ENCODE measurements around the gene RDH13. TPM values are rescaled to one million over a fixed set of nuclear protein-coding genes. Genes with fewer than 3 reads are reported as not detected.
"Not testable (repeated sequence)": the region's sequence is repeated elsewhere in the genome, so short reads cannot be mapped to it uniquely, and the experiment has no call there.

RDH13 gene
- total RNA-seq, 1 donor from 2014 or later: 19.6 TPM

DNA sequence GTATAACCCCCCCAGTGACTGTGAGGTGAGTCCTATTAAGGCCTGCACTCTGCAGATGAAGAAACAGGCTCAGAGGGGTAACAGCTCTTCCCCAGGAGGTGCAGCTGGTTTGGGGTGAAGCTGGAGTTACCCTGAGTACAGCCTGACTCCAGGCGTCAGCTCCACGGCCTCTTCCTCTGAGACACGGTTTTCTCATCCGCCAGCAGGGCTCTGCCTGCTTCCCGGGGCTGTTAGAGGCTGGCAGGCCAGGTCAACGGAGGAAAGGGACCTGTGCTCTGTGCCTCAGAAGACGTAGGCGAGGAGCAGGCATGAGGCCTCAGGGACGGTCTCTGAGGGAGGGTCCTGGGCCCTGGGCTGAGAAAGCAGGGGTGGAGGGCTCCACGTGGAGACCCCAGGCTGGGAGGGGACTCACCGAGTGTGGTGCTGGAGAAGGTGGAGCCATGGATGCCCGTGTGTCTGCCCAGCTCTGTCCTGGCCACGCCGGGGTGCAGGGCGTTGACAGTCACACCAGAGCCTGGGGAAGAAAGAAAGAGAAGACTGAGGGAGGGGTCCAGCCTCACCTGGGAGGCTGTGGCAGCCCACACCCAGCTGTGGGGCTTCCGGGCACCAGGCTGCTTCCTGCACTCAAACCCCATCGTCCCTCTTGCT lies 15.8 kb downstream of the RDH13 start:
- intact Hi-C loops (cut with micrococcal nuclease): no loop called here

DNA sequence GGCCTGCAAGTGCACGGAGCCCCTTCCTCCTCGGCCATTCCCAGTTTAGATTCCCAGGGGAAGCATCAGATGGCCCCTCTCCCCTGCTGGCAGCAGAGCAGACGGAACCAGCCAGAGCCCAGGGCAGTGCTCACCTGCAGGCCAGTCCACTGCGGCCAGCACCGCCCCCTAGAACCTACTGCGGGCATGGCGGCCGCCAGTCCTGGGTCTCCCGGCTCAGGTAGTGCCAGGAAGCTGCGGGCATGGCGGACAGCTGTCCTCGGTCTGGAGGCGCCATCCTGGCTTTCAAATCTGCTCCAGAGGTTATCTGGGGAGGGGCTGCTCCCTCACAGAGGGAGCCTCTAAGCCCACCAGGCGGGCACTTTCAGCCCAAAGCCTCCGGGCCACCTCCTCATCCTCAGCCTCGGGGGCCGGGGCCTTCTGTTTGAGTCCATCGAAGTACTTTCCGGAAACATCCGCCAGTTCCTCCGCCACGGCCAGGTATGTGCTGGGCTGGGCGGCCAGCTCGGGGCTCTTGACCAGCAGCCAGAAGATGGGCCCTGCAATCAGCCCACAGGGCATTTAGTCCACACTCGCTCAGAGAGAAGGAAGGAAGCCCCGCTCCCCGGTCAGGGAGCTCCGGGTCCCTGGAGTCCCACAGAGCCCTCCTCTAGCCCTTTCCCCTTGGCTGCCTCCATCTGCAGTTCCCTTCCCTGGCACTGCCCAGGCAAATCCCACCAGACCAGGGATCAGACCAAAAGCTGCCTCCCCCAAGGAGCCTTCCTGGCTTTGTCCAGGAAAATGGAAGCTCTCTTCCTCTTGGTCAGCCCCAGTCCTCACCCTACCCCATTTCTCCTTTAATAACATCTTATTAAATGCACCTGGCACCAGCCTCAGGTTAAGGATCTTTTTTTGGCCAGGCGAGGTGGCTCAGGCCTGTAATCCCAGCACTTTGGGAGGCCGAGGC lies 17.9 kb downstream of the RDH13 start:
- intact Hi-C loops (cut with micrococcal nuclease): no loop called here

GRCh38 chr19:55044286-55044685 lies 18.7 kb downstream of the RDH13 start:
- intact Hi-C loops (cut with micrococcal nuclease): no loop called here

- intact Hi-C loops (cut with micrococcal nuclease): loop anchor here (1.0 to 2.0 kb wide), 2 partner anchors 20 to 36 kb away; partner anchors contain the start of gene RDH13
These were observed 20.3 kb downstream of the RDH13 start for GRCh38 chr19:55042688-55043087.

GRCh38 chr19:55042344-55042678 lies 20.6 kb downstream of the RDH13 start:
- intact Hi-C loops (cut with micrococcal nuclease): loop anchor here (1.0 to 2.0 kb wide), 2 partner anchors 20 to 36 kb away; partner anchors contain the start of gene RDH13

DNA sequence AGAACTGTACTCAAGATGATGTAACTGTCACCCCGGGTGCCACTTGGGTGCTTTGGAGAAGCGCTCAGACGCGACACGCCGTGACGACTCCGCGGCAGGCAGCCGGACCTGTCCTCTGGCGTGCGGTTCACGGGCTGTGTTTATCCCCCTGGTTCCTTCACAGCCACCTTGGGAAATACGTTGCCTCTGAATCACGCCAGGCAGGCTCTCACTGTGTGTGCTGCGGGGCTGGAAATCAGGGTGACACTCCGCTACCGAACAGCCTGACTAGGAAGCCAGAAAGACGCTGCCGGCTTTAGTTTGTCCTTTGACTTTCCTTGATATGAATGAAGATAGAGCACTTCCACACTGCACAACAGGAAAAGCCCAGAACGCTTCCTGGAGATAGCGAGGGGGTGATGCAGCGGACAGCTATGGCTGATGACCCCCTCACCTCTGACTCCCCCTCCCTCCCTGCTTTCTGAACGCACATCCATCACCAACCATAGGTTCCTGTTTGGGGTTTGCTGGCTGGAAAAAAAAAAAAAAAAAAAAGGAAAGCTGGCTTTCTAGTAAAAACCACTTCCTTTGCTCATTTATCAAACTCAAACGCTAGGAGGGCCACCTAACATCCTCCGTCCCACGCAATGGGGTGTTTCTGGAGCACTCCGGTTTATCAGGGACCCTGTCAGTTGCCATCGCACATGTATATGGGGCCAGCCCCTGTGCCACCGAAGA lies 21.2 kb downstream of the RDH13 start:
- intact Hi-C loops (cut with micrococcal nuclease): loop anchor here (1.0 to 2.0 kb wide), 2 partner anchors 21 to 35 kb away; partner anchors contain the start of gene RDH13

DNA sequence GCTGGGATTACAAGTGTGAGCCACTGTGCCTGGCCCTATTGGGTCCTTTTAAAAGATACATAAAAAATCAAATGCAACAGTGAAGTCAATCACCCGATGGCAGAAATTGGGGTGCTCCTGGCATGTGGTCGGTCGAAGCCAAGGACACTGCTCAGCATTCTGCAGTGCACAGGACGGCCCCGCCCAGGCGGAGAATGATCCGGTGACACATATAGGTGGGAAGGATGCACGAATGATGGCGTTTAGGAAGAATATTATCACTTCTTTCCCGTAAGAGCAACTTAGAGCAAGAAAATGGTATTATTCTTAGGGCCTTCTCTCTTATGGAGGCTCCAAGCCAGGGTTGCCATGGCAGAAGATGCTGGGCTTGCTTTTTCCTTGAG lies 21.7 kb downstream of the RDH13 start:
- intact Hi-C loops (cut with micrococcal nuclease): no loop called here

DNA sequence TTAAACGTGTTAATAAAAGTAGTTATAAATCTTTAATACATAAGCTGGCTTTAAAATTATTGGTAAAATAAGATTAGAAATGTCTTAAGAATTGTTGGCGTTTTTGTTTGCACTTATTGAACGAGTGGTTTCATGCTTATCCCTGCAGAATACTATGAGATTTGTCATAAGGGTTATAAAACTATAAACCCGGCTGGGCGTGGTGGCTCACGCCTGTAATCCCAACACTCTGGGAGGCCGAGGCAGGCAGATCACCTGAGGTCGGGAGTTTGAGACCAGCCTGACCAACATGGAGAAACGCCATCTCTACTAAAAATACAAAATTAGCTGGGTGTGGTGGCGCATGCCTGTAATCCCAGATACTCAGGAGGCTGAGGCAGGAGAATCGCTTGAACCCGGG lies 22.3 kb downstream of the RDH13 start:
- intact Hi-C loops (cut with micrococcal nuclease): not testable (repeated sequence)

- intact Hi-C loops (cut with micrococcal nuclease): not testable (repeated sequence)
These were observed 25.3 kb downstream of the RDH13 start for GRCh38 chr19:55037603-55038002.

GRCh38 chr19:55036058-55036457 lies 26.9 kb downstream of the RDH13 start:
- intact Hi-C loops (cut with micrococcal nuclease): no loop called here

DNA sequence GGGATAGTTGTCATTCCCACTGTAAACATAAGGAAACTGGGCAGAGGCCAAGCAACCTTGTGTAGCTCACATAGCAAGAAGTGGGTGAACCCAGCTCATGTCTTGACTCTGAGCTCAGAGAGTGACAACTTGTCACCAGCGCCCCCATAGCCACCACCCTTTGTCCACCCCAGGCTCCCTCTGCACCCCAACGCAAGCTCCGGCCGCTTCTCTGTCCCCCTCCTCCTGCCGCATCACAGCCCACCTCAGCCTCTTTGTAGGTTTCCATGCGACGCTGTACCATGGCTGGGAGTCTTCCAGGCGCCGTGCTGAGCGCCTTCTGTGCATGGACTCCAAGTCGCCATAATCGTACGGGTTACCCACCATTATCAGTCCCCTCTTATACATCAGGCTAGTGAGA lies 28.2 kb downstream of the RDH13 start:
- intact Hi-C loops (cut with micrococcal nuclease): no loop called here

- intact Hi-C loops (cut with micrococcal nuclease): not testable (repeated sequence)
These were observed 29.8 kb downstream of the RDH13 start for GRCh38 chr19:55032976-55033643.

- intact Hi-C loops (cut with micrococcal nuclease): no loop called here
These were observed 30.7 kb downstream of the RDH13 start for GRCh38 chr19:55032170-55032800.

DNA sequence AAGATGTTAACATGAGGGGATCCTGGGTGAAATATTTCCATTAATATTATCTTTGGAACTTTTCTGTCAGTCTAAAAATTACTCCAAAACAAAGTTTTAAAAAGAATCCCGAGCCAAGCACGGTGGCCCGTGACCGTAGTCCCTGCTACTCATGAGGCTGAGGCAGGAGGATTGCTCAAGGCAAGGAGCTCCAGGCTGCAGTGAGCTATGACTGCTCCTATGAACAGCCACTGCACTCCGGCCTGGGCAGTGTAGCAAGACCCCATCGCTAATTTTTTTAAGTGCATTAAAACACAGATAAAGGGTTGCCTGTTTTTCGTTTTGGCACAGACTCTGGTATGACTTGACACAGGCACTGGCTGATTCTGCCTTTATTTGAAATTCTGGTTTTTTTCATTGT lies 31.8 kb downstream of the RDH13 start:
- intact Hi-C loops (cut with micrococcal nuclease): no loop called here

DNA sequence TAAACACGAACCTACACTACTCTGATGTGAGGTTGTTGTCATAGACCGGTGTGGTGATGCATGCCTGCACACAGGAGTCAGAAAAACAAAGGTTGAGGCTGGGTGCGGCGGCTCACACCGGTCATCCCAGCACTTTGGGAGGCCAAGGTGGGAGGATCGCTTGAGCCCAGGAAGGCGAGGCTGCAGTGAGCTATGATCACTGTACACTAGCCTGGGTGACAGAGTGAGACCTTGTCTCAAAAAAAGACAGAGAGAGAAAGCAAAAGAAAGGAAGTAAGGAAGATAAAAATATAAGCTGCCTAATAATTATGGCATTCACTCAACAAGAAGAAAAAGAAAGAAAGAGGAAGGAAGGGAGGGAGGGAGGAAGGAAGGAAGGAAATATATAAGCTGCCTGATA lies 34.2 kb downstream of the RDH13 start:
- intact Hi-C loops (cut with micrococcal nuclease): no loop called here

- intact Hi-C loops (cut with micrococcal nuclease): no loop called here
These were observed 35.2 kb downstream of the RDH13 start for GRCh38 chr19:55027472-55028337.

GRCh38 chr19:55027140-55027471 lies 35.8 kb downstream of the RDH13 start:
- intact Hi-C loops (cut with micrococcal nuclease): not testable (repeated sequence)

DNA sequence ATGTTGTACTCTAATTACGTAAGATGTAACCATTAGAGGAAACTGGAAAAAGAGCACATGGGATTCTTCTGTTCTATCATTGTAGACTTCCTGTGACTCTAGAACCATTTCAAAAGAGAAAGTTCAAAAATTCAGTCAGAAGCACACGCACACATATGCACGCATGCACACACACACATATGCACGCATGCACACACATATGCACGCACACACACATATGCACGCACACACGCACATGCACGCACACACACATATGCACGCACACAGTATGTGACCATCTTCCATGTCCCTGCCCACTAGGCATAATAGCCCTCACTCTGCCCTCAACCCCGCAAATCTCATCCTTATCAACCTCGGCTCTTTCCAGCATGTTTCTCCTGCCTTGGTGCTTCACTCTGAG lies 38.8 kb downstream of the RDH13 start:
- intact Hi-C loops (cut with micrococcal nuclease): no loop called here

DNA sequence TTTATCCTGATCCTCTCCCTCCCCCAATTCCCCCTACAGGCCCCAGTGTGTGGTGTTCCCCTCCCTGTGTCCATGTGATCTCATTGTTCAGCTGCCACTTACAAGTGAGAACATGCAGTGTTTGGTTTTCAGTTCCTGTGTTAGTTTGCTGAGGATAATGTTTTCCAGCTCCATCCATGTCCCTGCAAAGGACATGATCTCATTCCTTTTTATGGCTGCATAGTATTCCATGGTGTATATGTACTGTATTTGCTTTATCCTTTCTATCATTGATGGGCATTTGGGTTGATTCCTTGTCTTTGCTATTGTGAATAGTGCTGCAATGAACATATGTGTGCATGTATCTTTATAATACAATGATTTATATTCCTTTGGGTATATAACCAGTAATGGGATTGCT lies 42.6 kb downstream of the RDH13 start:
- intact Hi-C loops (cut with micrococcal nuclease): not testable (repeated sequence)

DNA sequence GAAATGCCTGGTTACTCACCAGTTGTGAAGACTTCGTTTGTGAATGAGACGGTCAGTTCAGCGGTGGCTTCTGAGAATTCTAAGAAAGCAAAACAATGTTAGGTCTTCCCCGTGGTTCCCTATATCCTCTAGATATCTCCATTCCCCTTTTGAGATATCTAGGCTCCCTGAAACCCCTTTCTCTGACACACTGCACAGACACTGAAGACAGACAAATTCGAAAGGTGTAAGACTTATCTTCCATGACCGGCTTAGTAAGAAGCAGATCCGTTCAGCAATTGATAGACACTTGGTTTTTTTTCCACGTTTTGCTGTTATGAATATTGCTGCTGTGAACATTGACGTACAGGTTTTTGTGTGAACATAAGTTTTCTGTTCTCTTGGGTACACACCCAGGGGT lies 44.3 kb downstream of the RDH13 start:
- intact Hi-C loops (cut with micrococcal nuclease): no loop called here

Measured in T-helper 1 cell treated with Interleukin-12 subunit alpha and Interleukin-12 subunit beta and Interleukin-4 antibody, amounts not matched to agents 30 ng/mL and 1 ng/mL, for 36 hours (primary cell).